Transverse colon (tissue), 4 donors: ENCODE results near the gene PALLD.

Source experiments
- CTCF ChIP-seq, 5 experiments: fragments of 200-600 bp in 3 of 5; fragments of 450-650 bp in 2 of 5; sonication (generic) in 3 of 5; IDR thresholded peaks; 1 replicate in 2 of 5; 2 replicates in 3 of 5; pipeline ENCODE4 v1.5.1; 2016 to 2017; ENCODE audit warnings: antibody characterized with exemption in 5 of 5, inconsistent platforms in 3 of 5, mild to moderate bottlenecking in 2 of 5, moderate library complexity in 1 of 5
- EP300 ChIP-seq: sonication (generic); formaldehyde crosslinking; IDR thresholded peaks from one replicate; pipeline ENCODE4 v1.6.1; 2017; ENCODE audit warnings: antibody characterized with exemption, low read depth
- POLR2A ChIP-seq: fragments of 450-650 bp; IDR thresholded peaks from one replicate; pipeline ENCODE4 v1.6.1; 2016; ENCODE audit warnings: antibody characterized with exemption, mild to moderate bottlenecking, moderate library complexity
- POLR2AphosphoS5 ChIP-seq, 3 donors: sonication (generic); formaldehyde crosslinking; IDR thresholded peaks; one replicate each; pipeline ENCODE4 v1.6.1; 2016; ENCODE audit warnings: antibody characterized with exemption in 3 of 3

- TF ChIP-seq CTCF (IDR thresholded peaks at IDR 0.05) (no peak), POLR2AphosphoS5 (IDR thresholded peaks at IDR 0.05) (no peak), POLR2A (no peak), EP300 (no peak)
Observed at GRCh38 chr4:168835880-168836454, 339.1 kb downstream of the PALLD start.
